ENCODE results near the gene NOTCH1. TPM values are rescaled to one million over a fixed set of nuclear protein-coding genes. Genes with fewer than 3 reads are reported as not detected.
"Not testable (repeated sequence)": the region's sequence is repeated elsewhere in the genome, so short reads cannot be mapped to it uniquely, and the experiment has no call there.

NOTCH1 gene
- polyA plus RNA-seq, 2 of the 4 experiments (the other 2 are of a cell fraction): 0.88 to 5.7 TPM

GRCh38 chr9:136559371-136559770, 13.5 kb upstream of the NOTCH1 start:
- peaks cover 12% of the 10 kb centered on the region for H3K9me3 ChIP-seq
- CTCF ChIA-PET: interaction anchor here (1.6 to 6.1 kb wide), 2 partner anchors 9 to 72 kb away, joined by 4 to 40 read pairs; no protein-coding TSS in a partner anchor
- H3K4me3 ChIP-seq; ATAC-seq; FAIRE-seq; H3K27ac ChIP-seq; DNase-seq (ENCODE audit: low read depth in 1 of 2, low spot score in 1 of 2); H3K4me2 ChIP-seq: not testable (repeated sequence)
- WGBS (ENCODE audit: missing lambda C conversion rate): 93% methylated on average over 2 of the region's 2 CpGs
- H3K4me1 ChIP-seq: peaks cover 16% of the 10 kb centered on the region
- POLR2A ChIA-PET: interaction anchor here (0.7 kb wide), 1 partner anchor 41 kb away, joined by 3 read pairs; no protein-coding TSS in a partner anchor
- peak; percentile 96 for TF ChIP-seq ZFP36 (IDR thresholded peaks at IDR 0.05; ENCODE audit: borderline replicate concordance, partially characterized antibody)

- H3K27ac ChIP-seq: peak overlapping the region; percentile 35 to 76; a peak in 5 of 6 replicates
- CTCF ChIA-PET: interaction anchor here (1.6 to 6.1 kb wide), 2 partner anchors 9 to 72 kb away, joined by 4 to 40 read pairs; no protein-coding TSS in a partner anchor
- H3K4me1 ChIP-seq: peaks cover 16% of the 10 kb centered on the region
- POLR2A ChIA-PET; H3K4me3 ChIP-seq; DNase-seq (ENCODE audit: low read depth in 1 of 2, low spot score in 1 of 2); FAIRE-seq; ATAC-seq: not testable (repeated sequence)
- peak overlapping the region; percentile 25; the same call in 2 of the 3 replicates for H3K4me2 ChIP-seq
- WGBS (ENCODE audit: missing lambda C conversion rate): 90% methylated on average over 5 of the region's 5 CpGs
- peaks cover 12% of the 10 kb centered on the region for H3K9me3 ChIP-seq
Measured at GRCh38 chr9:136558846-136559245, 13.0 kb upstream of the NOTCH1 start.

- peaks cover 12% of the 10 kb centered on the region for H3K9me3 ChIP-seq
- no peak overlapping the region for H3K4me3 ChIP-seq
- CTCF ChIA-PET: interaction anchor here (2.7 to 6.1 kb wide), 2 partner anchors 67 to 71 kb away, joined by 8 to 40 read pairs; no protein-coding TSS in a partner anchor
- no peak for FAIRE-seq
- no peak for DNase-seq (ENCODE audit: low read depth in 1 of 2, low spot score in 1 of 2)
- H3K27ac ChIP-seq: peak overlapping the region; percentile 35 to 76; a peak in 5 of 6 replicates
- TF ChIP-seq HEYL (CRISPR knock-in tag; IDR thresholded peaks at IDR 0.05) (no peak), FOSL2 (IDR thresholded peaks at IDR 0.05) (no peak), FOSL2 (CRISPR knock-in tag; IDR thresholded peaks at IDR 0.05) (0 out of 2 replicates have a peak, but pooled peaks have one; percentile 13), JUN (IDR thresholded peaks at IDR 0.05) (no peak)
- H3K4me2 ChIP-seq: peak overlapping the region; percentile 25
- 47% methylated on average over 5 of the region's 5 CpGs for WGBS (ENCODE audit: missing lambda C conversion rate)
- peaks cover 16% of the 10 kb centered on the region for H3K4me1 ChIP-seq
- POLR2A ChIA-PET: interaction anchor here (0.5 to 1.0 kb wide), 2 partner anchors 10 to 80 kb away, joined by 3 to 4 read pairs; no protein-coding TSS in a partner anchor
- ATAC-seq: no peak
Measured at GRCh38 chr9:136558373-136558772, 12.5 kb upstream of the NOTCH1 start.

- H3K4me2 ChIP-seq: no peak overlapping the region; the same call in 2 of the 3 replicates
- CTCF ChIA-PET: interaction anchor here (0.6 to 6.1 kb wide), 8 partner anchors 9 to 231 kb away, joined by 3 to 40 read pairs (median 4); no protein-coding TSS in a partner anchor
- 83% methylated on average over 10 of the region's 10 CpGs for WGBS (ENCODE audit: missing lambda C conversion rate)
- ATAC-seq (no peak), FAIRE-seq (no peak), DNase-seq (ENCODE audit: low read depth in 1 of 2, low spot score in 1 of 2) (no peak)
- H3K9me3 ChIP-seq: peaks cover 12% of the 10 kb centered on the region
- peak overlapping the region; percentile 57 to 76 for H3K27ac ChIP-seq
- POLR2A ChIA-PET: interaction anchor here (1.2 kb wide), 1 partner anchor 9 kb away, joined by 4 read pairs; no protein-coding TSS in a partner anchor
- TF ChIP-seq HMGXB4 (CRISPR knock-in tag; IDR thresholded peaks at IDR 0.05; ENCODE audit: borderline replicate concordance): no peak
- TF ChIP-seq GATA3 (IDR thresholded peaks at IDR 0.05; ENCODE audit: borderline replicate concordance): no peak
- TF ChIP-seq RAD21 (conservative IDR thresholded peaks at IDR 0.05 in 1 of 2, IDR thresholded peaks at IDR 0.05 in 1 of 2): no peak
- TF ChIP-seq HDAC2 (IDR thresholded peaks at IDR 0.05): no peak
- TF ChIP-seq TFCP2L1 (CRISPR knock-in tag; IDR thresholded peaks at IDR 0.05): no peak
- TF ChIP-seq, protein P1, sequence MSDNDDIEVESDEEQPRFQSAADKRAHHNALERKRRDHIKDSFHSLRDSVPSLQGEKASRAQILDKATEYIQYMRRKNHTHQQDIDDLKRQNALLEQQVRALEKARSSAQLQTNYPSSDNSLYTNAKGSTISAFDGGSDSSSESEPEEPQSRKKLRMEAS (IDR thresholded peaks at IDR 0.05): no peak
- TF ChIP-seq RFX5 (IDR thresholded peaks at IDR 0.05): no peak
- TF ChIP-seq ZC3H11A (IDR thresholded peaks at IDR 0.05): no peak
- no peak for TF ChIP-seq RARB (CRISPR knock-in tag; IDR thresholded peaks at IDR 0.05)
- TF ChIP-seq POLR2AphosphoS2 (conservative IDR thresholded peaks at IDR 0.05; ENCODE audit: low read length): no peak
- no peak for TF ChIP-seq ATOH8 (CRISPR knock-in tag; IDR thresholded peaks at IDR 0.05; ENCODE audit: low read depth)
- no peak for TF ChIP-seq CBX2 (IDR thresholded peaks at IDR 0.05; ENCODE audit: borderline replicate concordance, low read depth)
- no peak for TF ChIP-seq CBX8 (IDR thresholded peaks at IDR 0.05)
- no peak for TF ChIP-seq EP300 (IDR thresholded peaks at IDR 0.05)
- no peak for TF ChIP-seq FOSL2 (IDR thresholded peaks at IDR 0.05)
- TF ChIP-seq FOSL2 (CRISPR knock-in tag; IDR thresholded peaks at IDR 0.05): no peak
- peaks cover 21% of the 10 kb centered on the region for H3K4me1 ChIP-seq
- no peak overlapping the region for H3K4me3 ChIP-seq
Measured at GRCh38 chr9:136557036-136557435, 11.2 kb upstream of the NOTCH1 start.
